Esophagus squamous epithelium (tissue), 4 donors: ENCODE results near the gene PCDHGA1.
A peak's percentile ranks its signal among the peaks of the same experiment; 100 is the strongest.

Source experiments
- POLR2A ChIP-seq, 4 donors: fragments of 450-650 bp; IDR thresholded peaks; one replicate each; pipeline ENCODE4 v1.6.1; 2017; ENCODE audit warnings: antibody characterized with exemption in 4 of 4, mild to moderate bottlenecking in 4 of 4, moderate library complexity in 3 of 4
- TF ChIP-seq, protein P1 (sequence below), 6 experiments: fragments of 450-650 bp in 4 of 6; fragments of 200-600 bp in 2 of 6; sonication (generic) in 2 of 6; IDR thresholded peaks; one replicate each; pipeline ENCODE4 v1.5.1; 2016 to 2019; ENCODE audit warnings: antibody characterized with exemption in 6 of 6, mild to moderate bottlenecking in 4 of 6, moderate library complexity in 4 of 6

DNA sequence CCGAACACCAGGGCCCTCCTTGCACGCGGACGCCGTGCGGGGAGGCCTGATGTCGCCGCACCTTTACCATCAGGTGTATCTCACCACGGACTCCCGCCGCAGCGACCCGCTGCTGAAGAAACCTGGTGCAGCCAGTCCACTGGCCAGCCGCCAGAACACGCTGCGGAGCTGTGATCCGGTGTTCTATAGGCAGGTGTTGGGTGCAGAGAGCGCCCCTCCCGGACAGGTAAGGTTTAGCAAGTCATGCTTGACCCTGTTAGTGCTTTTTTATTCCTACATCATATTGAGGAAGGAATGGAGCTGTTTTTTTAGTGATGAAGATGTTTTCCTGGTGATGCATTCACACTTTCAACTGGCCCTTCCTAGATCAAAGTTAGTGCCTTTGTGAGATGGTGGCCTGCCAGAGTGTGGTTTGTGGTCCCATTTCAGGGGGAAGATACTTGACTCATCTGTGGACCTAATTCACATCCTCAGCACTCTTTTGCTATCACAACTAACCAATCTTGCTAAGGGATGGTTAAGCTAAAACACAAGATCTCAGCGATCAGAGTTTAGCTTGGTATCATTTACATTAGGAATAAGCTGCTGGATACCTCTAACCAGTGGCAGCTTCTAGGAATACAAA lies 148.1 kb downstream of the PCDHGA1 start:
- TF ChIP-seq POLR2A (IDR thresholded peaks at IDR 0.05): no peak
- TF ChIP-seq, protein P1, sequence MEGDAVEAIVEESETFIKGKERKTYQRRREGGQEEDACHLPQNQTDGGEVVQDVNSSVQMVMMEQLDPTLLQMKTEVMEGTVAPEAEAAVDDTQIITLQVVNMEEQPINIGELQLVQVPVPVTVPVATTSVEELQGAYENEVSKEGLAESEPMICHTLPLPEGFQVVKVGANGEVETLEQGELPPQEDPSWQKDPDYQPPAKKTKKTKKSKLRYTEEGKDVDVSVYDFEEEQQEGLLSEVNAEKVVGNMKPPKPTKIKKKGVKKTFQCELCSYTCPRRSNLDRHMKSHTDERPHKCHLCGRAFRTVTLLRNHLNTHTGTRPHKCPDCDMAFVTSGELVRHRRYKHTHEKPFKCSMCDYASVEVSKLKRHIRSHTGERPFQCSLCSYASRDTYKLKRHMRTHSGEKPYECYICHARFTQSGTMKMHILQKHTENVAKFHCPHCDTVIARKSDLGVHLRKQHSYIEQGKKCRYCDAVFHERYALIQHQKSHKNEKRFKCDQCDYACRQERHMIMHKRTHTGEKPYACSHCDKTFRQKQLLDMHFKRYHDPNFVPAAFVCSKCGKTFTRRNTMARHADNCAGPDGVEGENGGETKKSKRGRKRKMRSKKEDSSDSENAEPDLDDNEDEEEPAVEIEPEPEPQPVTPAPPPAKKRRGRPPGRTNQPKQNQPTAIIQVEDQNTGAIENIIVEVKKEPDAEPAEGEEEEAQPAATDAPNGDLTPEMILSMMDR (IDR thresholded peaks at IDR 0.05): peak in 4 of 6 experiments; percentile 29 to 64 (median 36)
